Right lobe of liver (tissue), 6 donors: Measurements from ENCODE around the gene ZNF564. TPM values are rescaled to one million over a fixed set of nuclear protein-coding genes. Genes with fewer than 3 reads are reported as not detected.
A peak's percentile ranks its signal among the peaks of the same experiment; 100 is the strongest.

Experiments used
- ATAC-seq, 4 donors: fragments of 200-7000 bp; cut with Tn5 transposase; one replicate each; pipeline ENCODE4 v1.9.1; 2020; ENCODE audit warnings: mild to moderate bottlenecking in 4 of 4, moderate library complexity in 4 of 4
- DNase-seq, 3 donors: peaks; one replicate each; pipeline ENCODE4 v3.0.0-alpha.2; 2020
- H3K27ac ChIP-seq, 3 donors: fragments of 200-600 bp; one replicate each; pipeline ENCODE4 v1.8.0; 2022
- H3K27me3 ChIP-seq, 2 donors: fragments of 200-600 bp; one replicate each; pipeline ENCODE4 v1.8.0; 2022
- H3K36me3 ChIP-seq, 4 donors: fragments of 200-600 bp; sonication (generic) in 1 of 4; one replicate each; pipeline versions ENCODE4 v1.5.1 to v1.8.0; 2017 to 2022; ENCODE audit warnings: control low read depth in 1 of 4
- H3K4me1 ChIP-seq, 4 donors: fragments of 200-600 bp; sonication (generic) in 1 of 4; one replicate each; pipeline versions ENCODE4 v1.5.1 to v1.8.0; 2017 to 2022; ENCODE audit warnings: control low read depth in 1 of 4
- H3K4me3 ChIP-seq, 3 donors: fragments of 200-600 bp; one replicate each; pipeline ENCODE4 v1.8.0; 2022
- H3K9me3 ChIP-seq, 4 donors: fragments of 200-600 bp; sonication (generic) in 1 of 4; one replicate each; pipeline versions ENCODE4 v1.5.1 to v1.8.0; 2017 to 2022; ENCODE audit warnings: control low read depth in 1 of 4
- CTCF ChIP-seq, 4 donors: fragments of 200-600 bp in 3 of 4; fragments of 450-650 bp in 1 of 4; IDR thresholded peaks; one replicate each; pipeline versions ENCODE4 v1.5.1 to v1.8.0; 2016 to 2022; ENCODE audit warnings: antibody characterized with exemption in 4 of 4, mild to moderate bottlenecking in 2 of 4
- POLR2A ChIP-seq: fragments of 450-650 bp; IDR thresholded peaks from one replicate; pipeline ENCODE4 v1.6.1; 2017; ENCODE audit warnings: antibody characterized with exemption, mild to moderate bottlenecking
- WGBS: methylation state at CpG from one replicate; pipeline ENCODE4 v1.1.6; 2018; ENCODE audit warnings: low coverage, low lambda C conversion rate; ENCODE audit not compliant: insufficient coverage; ENCODE audit errors: missing lambda C conversion rate; 5-methylcytosine and 5-hydroxymethylcytosine counted together
- intact Hi-C, 2 donors: fragments of 100-400 bp; cut with DNase I; formaldehyde crosslinking; loops; one replicate each; pipeline versions ENCODE4 v1.11.2 to v1.14.1; 2022
- total RNA-seq, 6 experiments: library from RNA; depleted of rRNA in 2 of 6; stranded (reverse); fragments of >200 nt in 2 of 6; fragmentation: NEBNext Ultra II Directional in 3 of 6; extraction: Animal tissue kit (Norgen Biotek cat#: 25700) in 3 of 6; gene quantifications; one replicate each; pipeline versions ENCODE4 v1.1.0 to v1.2.4, GENCODE V29; 2016 to 2023
- donor health status: DM: no; HTN: yes; CAD: no.
- donor health status: DM: no; HTN: no; CAD: no.
- donor health status: DM: no; HTN: no; CAD: no.
- donor health status: DM: no; HTN: yes; CAD: no.
- donor health status: DM: no; HTN: yes; CAD: no.

The ZNF564 gene
- total RNA-seq, 6 experiments from 2014 or later, result 3.1 to 8.1 (median 5.3) TPM

GRCh38 chr19:12581100-12581499, 29.8 kb upstream of the ZNF564 start:
- 93% methylated on average over 9 of the region's 9 CpGs for WGBS
- Histone ChIP-seq H3K27me3 (no peaks in the 10 kb centered on the region), H3K4me3 (no peak overlapping the region), H3K36me3 (peaks cover 0 to 28% (median 23%) of the 10 kb centered on the region in 4 donors), H3K4me1 (no peaks in the 10 kb centered on the region), H3K9me3 (peaks cover 0 to 20% (median 10%) of the 10 kb centered on the region in 4 donors), H3K27ac (no peak overlapping the region)
- ATAC-seq (no peak), DNase-seq (no peak)
- intact Hi-C loops, result no loop called here
- TF ChIP-seq CTCF (IDR thresholded peaks at IDR 0.05) (no peak), POLR2A (no peak)

GRCh38 chr19:12580180-12580694, 29.0 kb upstream of the ZNF564 start:
- Histone ChIP-seq H3K27me3 (no peaks in the 10 kb centered on the region), H3K9me3 (peaks cover 0 to 20% (median 10%) of the 10 kb centered on the region in 4 donors), H3K36me3 (peaks cover 0 to 28% (median 23%) of the 10 kb centered on the region in 4 donors), H3K27ac (no peak overlapping the region), H3K4me1 (no peaks in the 10 kb centered on the region), H3K4me3 (no peak overlapping the region)
- ATAC-seq, result no peak
- intact Hi-C loops, result no loop called here
- 92% methylated on average over 11 of the region's 11 CpGs for whole genome bisulfite sequencing
- DNase-seq, result no peak
- no peak for TF ChIP-seq CTCF (IDR thresholded peaks at IDR 0.05)
- no peak for TF ChIP-seq POLR2A

- Histone ChIP-seq H3K4me3 (no peak overlapping the region), H3K4me1 (no peaks in the 10 kb centered on the region), H3K36me3 (peaks cover 0 to 28% (median 23%) of the 10 kb centered on the region in 4 donors), H3K9me3 (peaks cover 0 to 20% (median 10%) of the 10 kb centered on the region in 4 donors), H3K27ac (no peak overlapping the region), H3K27me3 (no peaks in the 10 kb centered on the region)
- 98% methylated on average over 9 of the region's 10 CpGs for WGBS
- no peak for ATAC-seq
- intact Hi-C loops, result no loop called here
- TF ChIP-seq POLR2A (no peak), CTCF (IDR thresholded peaks at IDR 0.05) (no peak)
- DNase-seq, result peak in 1 of 3 donors; percentile 12
Measured at GRCh38 chr19:12578641-12579040, 27.4 kb upstream of the ZNF564 start.

- intact Hi-C loops, result no loop called here
- no peaks in the 10 kb centered on the region for H3K36me3 ChIP-seq
- peak in 2 of 3 donors; percentile 3 to 10 for DNase-seq
- H3K4me1 ChIP-seq, result no peaks in the 10 kb centered on the region
- no peaks in the 10 kb centered on the region for H3K9me3 ChIP-seq
- no peak overlapping the region for H3K4me3 ChIP-seq
- TF ChIP-seq POLR2A (no peak), CTCF (IDR thresholded peaks at IDR 0.05) (no peak)
- 51% methylated on average over 7 of the region's 7 CpGs for WGBS
- no peak for ATAC-seq
- no peak overlapping the region for H3K27ac ChIP-seq
- no peaks in the 10 kb centered on the region for H3K27me3 ChIP-seq
Measured at GRCh38 chr19:12574036-12574435, 22.8 kb upstream of the ZNF564 start.
